GM10248 (cell line): ENCODE data around the gene UNC13B.

Source experiments
- CTCF ChIA-PET: fragments of 300-600 bp; sonication (Branson Sonifier 250); formaldehyde crosslinking; extraction: SDS; loops from one replicate; lab custom pipeline; 2021; ENCODE audit warnings: antibody characterized with exemption; lab: Yijun Ruan, JAX
- POLR2A ChIA-PET: fragments of 350-650 bp; sonication (Branson Sonifier 250); formaldehyde crosslinking; extraction: SDS; loops from one replicate; lab custom pipeline; 2020; ENCODE audit warnings: antibody characterized with exemption; lab: Yijun Ruan, JAX
- DNase-seq: peaks from one replicate; pipeline ENCODE4 v3.0.0; 2012; ENCODE audit errors: extremely low spot score
- TF ChIP-seq, protein P1 (sequence below): IDR thresholded peaks from 2 replicates; pipeline ENCODE4 v1.5.1; 2012; ENCODE audit warnings: mild to moderate bottlenecking, low read depth; ENCODE audit errors: extremely low read depth, missing control alignments, control extremely low read depth

Gene UNC13B

DNA sequence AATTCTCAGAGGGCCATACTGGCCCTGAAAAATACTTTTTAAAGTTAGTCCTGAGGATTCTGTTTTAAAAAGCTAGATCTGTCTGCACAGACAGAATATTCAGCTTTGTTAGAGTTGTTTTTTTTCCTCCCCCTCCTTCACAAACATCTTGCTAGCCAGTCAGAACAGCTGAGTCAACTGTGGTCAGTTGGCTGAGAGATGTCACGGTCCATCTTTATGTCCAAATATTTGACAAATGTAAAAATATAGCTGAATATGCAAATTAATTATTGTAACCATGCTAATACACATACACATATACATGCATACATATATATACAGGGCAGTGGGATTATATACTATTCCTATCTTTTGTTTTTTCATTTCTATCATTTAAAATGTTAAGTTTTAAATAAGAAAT is 33.9 kb downstream of the UNC13B start:
- TF ChIP-seq, protein P1, sequence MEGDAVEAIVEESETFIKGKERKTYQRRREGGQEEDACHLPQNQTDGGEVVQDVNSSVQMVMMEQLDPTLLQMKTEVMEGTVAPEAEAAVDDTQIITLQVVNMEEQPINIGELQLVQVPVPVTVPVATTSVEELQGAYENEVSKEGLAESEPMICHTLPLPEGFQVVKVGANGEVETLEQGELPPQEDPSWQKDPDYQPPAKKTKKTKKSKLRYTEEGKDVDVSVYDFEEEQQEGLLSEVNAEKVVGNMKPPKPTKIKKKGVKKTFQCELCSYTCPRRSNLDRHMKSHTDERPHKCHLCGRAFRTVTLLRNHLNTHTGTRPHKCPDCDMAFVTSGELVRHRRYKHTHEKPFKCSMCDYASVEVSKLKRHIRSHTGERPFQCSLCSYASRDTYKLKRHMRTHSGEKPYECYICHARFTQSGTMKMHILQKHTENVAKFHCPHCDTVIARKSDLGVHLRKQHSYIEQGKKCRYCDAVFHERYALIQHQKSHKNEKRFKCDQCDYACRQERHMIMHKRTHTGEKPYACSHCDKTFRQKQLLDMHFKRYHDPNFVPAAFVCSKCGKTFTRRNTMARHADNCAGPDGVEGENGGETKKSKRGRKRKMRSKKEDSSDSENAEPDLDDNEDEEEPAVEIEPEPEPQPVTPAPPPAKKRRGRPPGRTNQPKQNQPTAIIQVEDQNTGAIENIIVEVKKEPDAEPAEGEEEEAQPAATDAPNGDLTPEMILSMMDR = no peak

DNA sequence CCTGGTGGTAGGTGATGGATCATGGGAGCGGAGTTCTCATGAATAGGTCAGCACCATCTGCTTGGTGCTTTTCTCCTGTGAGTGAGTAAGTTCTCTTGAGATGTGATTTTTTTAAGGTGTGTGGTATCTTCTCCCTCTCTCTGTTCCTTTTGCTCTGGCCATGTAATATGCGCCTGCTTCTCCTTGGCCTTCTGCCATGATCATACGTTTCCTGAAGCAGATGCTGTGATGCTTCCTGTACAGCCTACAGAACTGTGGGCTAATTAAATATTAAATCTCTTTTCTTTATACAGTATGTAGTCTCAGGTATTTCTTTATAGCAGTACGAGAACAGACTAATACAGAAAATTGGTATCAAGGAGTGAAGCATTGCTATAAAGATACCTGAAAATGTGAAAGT is 36.4 kb downstream of the UNC13B start:
- ChIA-PET POLR2A (no interaction called here), CTCF (no interaction called here)
- DNase-seq = no peak
- TF ChIP-seq, protein P1 = no peak

More for the DNA sequence above, 33.9 kb downstream of the UNC13B start:
- no peak for DNase-seq
- ChIA-PET CTCF (no interaction called here), POLR2A (no interaction called here)

DNA sequence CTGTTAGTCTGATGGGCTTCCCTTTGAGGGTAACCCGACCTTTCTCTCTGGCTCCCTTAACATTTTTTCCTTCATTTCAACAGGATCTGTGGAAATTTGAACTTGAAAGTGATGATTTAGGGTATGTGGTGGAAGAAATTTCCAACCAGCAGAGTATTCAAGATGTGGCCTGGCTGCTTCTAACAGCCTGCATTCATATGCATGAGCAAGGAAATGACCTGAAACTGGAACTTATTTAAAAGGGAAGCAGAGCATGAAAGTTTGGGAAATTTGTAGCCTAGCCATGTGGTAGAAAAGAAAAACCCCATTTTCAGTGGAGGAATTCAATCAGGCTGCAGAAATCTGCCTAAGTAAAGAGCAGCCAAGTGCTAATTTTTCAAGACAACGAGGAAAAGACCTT is 41.7 kb downstream of the UNC13B start:
- CTCF ChIA-PET = no interaction called here

DNA sequence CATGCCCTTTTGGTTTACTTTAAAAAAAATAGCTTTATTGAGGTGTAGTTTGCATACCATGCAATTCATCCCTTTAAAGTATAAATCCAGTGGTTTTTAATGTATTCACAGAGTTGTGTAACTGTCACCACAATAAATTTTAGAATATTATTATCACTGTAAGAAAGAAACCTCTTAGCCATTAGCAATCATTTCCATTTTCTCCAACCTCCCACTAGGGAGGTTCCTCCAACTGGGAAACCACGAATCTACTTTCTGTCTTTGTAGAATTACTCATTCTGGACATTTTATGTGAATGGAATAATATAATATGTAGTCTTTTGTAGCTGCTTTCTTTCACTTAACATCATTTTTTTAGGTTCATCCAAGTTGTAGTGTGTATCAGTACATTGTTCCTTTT is 43.5 kb downstream of the UNC13B start:
- DNase-seq = no peak
- TF ChIP-seq, protein P1 = no peak
- ChIA-PET POLR2A (no interaction called here), CTCF (interaction anchor here (1.4 kb wide), 1 partner anchor 9 kb away, joined by 3 read pairs; no protein-coding TSS in a partner anchor)

More for the DNA sequence above, 41.7 kb downstream of the UNC13B start:
- TF ChIP-seq, protein P1 = no peak
- DNase-seq = no peak
- POLR2A ChIA-PET = no interaction called here

DNA sequence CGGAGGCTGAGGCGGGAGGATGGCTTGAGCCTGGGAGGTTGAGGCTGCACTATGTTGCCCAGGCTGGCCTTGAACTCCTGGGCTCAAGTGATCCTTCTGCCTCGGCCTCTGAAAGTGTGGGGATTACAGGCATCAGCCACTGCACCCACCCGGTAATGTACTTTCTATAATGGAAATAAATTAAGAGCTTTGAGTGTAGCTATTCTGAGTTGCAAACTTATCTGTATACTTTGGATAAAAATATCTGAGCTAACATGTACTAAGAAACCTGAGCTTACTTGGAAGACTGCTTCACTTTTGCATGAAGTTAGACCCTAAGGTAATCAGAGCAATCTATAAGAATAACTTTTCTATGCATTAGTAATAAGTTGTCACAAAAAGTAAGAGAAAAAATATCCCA is 50.0 kb downstream of the UNC13B start:
- DNase-seq = no peak
- POLR2A ChIA-PET = no interaction called here
- CTCF ChIA-PET = interaction anchor here (1.6 kb wide), 1 partner anchor 25 kb away, joined by 4 read pairs; no protein-coding TSS in a partner anchor
- TF ChIP-seq, protein P1 = no peak

DNA sequence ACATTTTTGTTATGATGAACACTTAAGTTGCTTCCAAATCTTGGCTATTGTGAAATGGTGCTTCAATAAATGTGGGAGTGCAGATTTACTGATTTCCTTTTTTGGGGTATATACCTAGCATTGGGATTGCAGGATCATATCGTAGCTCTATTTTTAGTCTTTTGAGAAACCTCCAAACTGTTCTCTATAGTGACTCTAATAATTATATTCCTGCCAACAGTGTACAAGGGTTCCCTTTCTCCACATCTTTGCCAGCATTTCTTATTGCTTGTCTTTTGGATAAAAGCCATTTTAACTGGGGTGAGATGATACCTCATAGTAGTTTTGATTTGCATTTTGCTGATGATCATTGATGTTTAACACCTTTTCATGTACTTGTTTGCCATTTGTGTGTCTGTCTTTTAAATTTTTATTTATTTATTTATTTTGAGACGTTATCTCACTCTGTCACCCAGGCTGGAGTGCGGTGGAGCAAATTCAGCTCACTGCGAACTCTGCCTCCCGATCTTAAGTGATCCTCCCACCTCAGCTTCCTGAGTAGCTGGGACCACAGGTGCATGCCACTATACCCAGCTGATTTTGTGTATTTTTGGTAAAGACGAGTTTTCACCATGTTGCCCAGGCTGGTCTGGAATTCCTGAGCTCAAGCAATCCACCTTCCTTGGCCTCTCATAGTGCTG is 59.0 kb downstream of the UNC13B start:
- no peak for DNase-seq
- CTCF ChIA-PET = interaction anchor here (0.9 kb wide), 1 partner anchor 35 kb away, joined by 3 read pairs; no protein-coding TSS in a partner anchor
- TF ChIP-seq, protein P1 = no peak
- POLR2A ChIA-PET = no interaction called here

DNA sequence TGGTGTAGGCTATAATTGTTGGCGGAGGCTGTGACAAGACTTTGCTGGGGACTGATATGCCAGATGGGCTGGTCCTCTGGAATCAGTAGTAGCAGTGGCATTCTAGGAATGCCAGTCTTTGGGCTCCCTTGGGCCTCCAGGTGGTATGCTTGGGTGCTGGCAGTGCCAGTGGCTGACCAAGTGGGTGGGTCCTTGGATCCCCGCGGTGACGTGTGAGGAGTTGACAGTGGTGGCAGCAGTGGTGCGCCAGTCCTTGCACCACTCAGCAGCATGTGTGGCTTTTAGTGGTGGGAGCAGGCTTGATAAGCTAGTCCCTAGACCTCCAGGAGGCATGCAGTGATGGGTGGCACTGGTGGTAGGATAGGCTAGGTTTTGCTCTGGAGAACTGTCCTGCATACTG is 63.9 kb downstream of the UNC13B start:
- CTCF ChIA-PET = no interaction called here

More for the DNA sequence above, 63.9 kb downstream of the UNC13B start:
- POLR2A ChIA-PET = no interaction called here
- no peak for DNase-seq
- TF ChIP-seq, protein P1 = no peak
